Left lung (tissue), 10 donors: Measurements from ENCODE around the gene EPHA8. TPM values are rescaled to one million over a fixed set of nuclear protein-coding genes. Genes with fewer than 3 reads are reported as not detected.

Experiments used
- ATAC-seq: fragments of 200-7000 bp; cut with Tn5 transposase; one replicate; pipeline ENCODE4 v1.9.1; 2020; ENCODE audit warnings: moderate library complexity
- DNase-seq, 4 donors: peaks; one replicate each; pipeline ENCODE4 v3.0.0-alpha.2; 2013 to 2020
- H3K27ac ChIP-seq, 2 donors: fragments of 200-600 bp; sonication (generic) in 1 of 2; one replicate each; pipeline versions ENCODE4 v1.5.0 to v1.8.0; 2020 to 2021
- H3K27me3 ChIP-seq, 2 donors: fragments of 200-600 bp; sonication (generic) in 1 of 2; one replicate each; pipeline versions ENCODE4 v1.5.0 to v1.8.0; 2020 to 2021
- H3K36me3 ChIP-seq, 2 donors: fragments of 200-600 bp; sonication (generic) in 1 of 2; one replicate each; pipeline versions ENCODE4 v1.5.0 to v1.8.0; 2020 to 2021
- H3K4me1 ChIP-seq, 2 donors: fragments of 200-600 bp; one replicate each; pipeline ENCODE4 v1.8.0; 2021
- H3K4me3 ChIP-seq, 2 donors: fragments of 200-600 bp; sonication (generic) in 1 of 2; one replicate each; pipeline versions ENCODE4 v1.5.0 to v1.8.0; 2020 to 2021; ENCODE audit warnings: mild to moderate bottlenecking in 1 of 2
- H3K9me3 ChIP-seq, 2 donors: fragments of 200-600 bp; sonication (generic) in 1 of 2; one replicate each; pipeline versions ENCODE4 v1.5.0 to v1.8.0; 2020 to 2021
- intact Hi-C, 2 donors: fragments of 100-400 bp; cut with DNase I; formaldehyde crosslinking; loops; one replicate each; pipeline versions ENCODE4 v1.11.2 to v1.14.2; 2022
- polyA plus RNA-seq, 6 donors: library from polyadenylated mRNA; unstranded; fragments of 120-200 nt; gene quantifications; one replicate each; pipeline ENCODE4 v1.2.1, GENCODE V29; 2013; ENCODE audit not compliant: insufficient read length in 6 of 6
- total RNA-seq, 2 donors: library from RNA; stranded (reverse); fragmentation: NEBNext Ultra II Directional; extraction: Animal tissue kit (Norgen Biotek cat#: 25700); gene quantifications; one replicate each; pipeline ENCODE4 v1.2.1, GENCODE V29; 2021
- TF ChIP-seq, protein P1 (sequence below), 2 donors: fragments of 200-600 bp; sonication (generic) in 1 of 2; IDR thresholded peaks; one replicate each; pipeline versions ENCODE4 v1.5.0 to v1.8.0; 2021; ENCODE audit warnings: antibody characterized with exemption in 2 of 2
- donor health status: DM: no; HTN: yes; CAD: no.
- donor health status: DM: no; HTN: no; CAD: no.

Gene EPHA8
- total and polyA plus RNA-seq, 8 donors, result 0.07 to 0.21 (median 0.18) TPM; not detected in 5

DNA sequence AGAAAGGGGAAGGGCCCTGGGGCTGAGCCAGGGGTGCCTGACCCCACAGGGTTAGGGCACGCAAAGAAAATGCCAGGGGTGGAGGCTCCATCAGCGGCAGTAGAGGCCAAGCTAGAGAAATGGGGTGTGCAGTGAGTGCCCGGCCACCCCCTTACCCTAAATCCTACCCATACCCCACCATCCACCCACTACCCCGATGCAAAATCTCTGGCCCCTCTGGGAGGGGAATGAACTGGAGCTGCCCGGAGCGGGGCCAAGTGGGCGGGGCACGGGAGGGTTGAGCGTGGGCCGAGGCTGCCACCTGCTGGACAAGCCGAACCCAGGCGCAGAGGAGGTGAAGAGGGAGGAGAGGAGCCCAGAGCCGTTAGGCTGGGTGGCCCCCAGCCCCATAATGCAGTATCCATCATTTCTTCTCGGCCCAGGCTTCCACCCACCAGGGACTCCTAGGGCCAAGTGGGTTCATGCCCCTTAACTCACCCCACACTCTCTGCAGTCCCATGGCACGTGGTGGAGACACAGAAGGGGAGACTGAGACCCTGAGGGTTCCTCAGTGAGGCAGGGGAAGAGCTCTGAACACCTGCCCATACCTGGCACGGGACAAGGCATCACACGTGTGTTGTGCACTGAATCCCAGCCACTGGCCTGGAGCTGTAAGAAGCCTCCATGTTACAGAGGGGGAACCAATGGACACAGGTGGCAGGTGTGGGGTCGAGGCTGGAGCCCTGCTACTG, 78.8 kb downstream of the EPHA8 start:
- peaks cover 4 to 10% of the 10 kb centered on the region in 2 donors for H3K4me1 ChIP-seq
- H3K27me3 ChIP-seq, result peaks cover 0 to 52% of the 10 kb centered on the region in 2 donors
- no peaks in the 10 kb centered on the region for H3K9me3 ChIP-seq
- ATAC-seq, result peak; percentile 90
- TF ChIP-seq, protein P1, sequence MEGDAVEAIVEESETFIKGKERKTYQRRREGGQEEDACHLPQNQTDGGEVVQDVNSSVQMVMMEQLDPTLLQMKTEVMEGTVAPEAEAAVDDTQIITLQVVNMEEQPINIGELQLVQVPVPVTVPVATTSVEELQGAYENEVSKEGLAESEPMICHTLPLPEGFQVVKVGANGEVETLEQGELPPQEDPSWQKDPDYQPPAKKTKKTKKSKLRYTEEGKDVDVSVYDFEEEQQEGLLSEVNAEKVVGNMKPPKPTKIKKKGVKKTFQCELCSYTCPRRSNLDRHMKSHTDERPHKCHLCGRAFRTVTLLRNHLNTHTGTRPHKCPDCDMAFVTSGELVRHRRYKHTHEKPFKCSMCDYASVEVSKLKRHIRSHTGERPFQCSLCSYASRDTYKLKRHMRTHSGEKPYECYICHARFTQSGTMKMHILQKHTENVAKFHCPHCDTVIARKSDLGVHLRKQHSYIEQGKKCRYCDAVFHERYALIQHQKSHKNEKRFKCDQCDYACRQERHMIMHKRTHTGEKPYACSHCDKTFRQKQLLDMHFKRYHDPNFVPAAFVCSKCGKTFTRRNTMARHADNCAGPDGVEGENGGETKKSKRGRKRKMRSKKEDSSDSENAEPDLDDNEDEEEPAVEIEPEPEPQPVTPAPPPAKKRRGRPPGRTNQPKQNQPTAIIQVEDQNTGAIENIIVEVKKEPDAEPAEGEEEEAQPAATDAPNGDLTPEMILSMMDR (IDR thresholded peaks at IDR 0.05), result peak; percentile 84 to 90
- DNase-seq, result peak; percentile 58 to 93 (median 79)
- H3K36me3 ChIP-seq, result no peaks in the 10 kb centered on the region
- H3K27ac ChIP-seq, result no peak overlapping the region
- H3K4me3 ChIP-seq, result no peak overlapping the region
- intact Hi-C loops, result loop anchor here in 1 of 2 donors (2.0 kb wide), 1 partner anchor 223 kb away; no protein-coding TSS in a partner anchor

DNA sequence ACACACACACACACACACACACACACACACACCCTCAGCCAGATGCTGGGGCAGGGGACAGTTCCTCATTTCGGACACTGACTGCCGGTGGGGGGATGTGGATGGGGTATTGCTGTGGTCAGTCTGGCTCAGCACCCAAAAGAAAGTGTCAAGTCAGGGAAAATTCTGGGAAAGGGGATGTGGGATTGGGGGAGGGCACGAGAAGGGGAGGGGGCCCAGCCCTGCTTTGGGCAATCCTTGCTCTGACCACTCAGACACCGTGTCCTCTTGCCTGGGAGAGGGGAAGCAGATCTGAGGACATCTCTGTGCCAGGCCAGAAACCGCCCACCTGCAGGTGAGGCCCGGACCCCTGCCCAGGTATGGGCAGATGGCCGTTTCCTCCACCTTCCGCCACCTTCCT, 80.1 kb downstream of the EPHA8 start, which contains the start of gene C1QC:
TSS of gene C1QC (plus strand) at position 253 of the 400 bp plus-strand sequence. CDS start 391 bp downstream, outside the sequence.
- intact Hi-C loops, result loop anchor here in 1 of 2 donors (2.0 kb wide), 1 partner anchor 225 kb away; no protein-coding TSS in a partner anchor
- peak in 1 of 4 donors; percentile 67 for DNase-seq

GRCh38 chr1:22643928-22644327, 80.6 kb downstream of the EPHA8 start:
- DNase-seq (peak in 1 of 4 donors; percentile 73), ATAC-seq (no peak)
- Histone ChIP-seq H3K9me3 (no peaks in the 10 kb centered on the region), H3K4me3 (peak overlapping the region; percentile 13 to 38), H3K27me3 (peaks cover 0 to 38% of the 10 kb centered on the region in 2 donors), H3K36me3 (no peaks in the 10 kb centered on the region), H3K4me1 (peaks cover 4 to 10% of the 10 kb centered on the region in 2 donors), H3K27ac (no peak overlapping the region)
- intact Hi-C loops, result loop anchor here in 1 of 2 donors (2.0 kb wide), 1 partner anchor 225 kb away; no protein-coding TSS in a partner anchor
- TF ChIP-seq, protein P1 (IDR thresholded peaks at IDR 0.05), result no peak

More for the DNA sequence above, 80.1 kb downstream of the EPHA8 start, which contains the start of gene C1QC:
- H3K27me3 ChIP-seq, result peaks cover 0 to 43% of the 10 kb centered on the region in 2 donors
- TF ChIP-seq, protein P1 (IDR thresholded peaks at IDR 0.05), result no peak
- H3K36me3 ChIP-seq, result no peaks in the 10 kb centered on the region
- no peak within 1 kb of the TSS for H3K27ac ChIP-seq
- peak; percentile 36 for ATAC-seq
- H3K4me3 ChIP-seq, result peak within 1 kb of the TSS; percentile 13 to 38
- H3K4me1 ChIP-seq, result peaks cover 4 to 10% of the 10 kb centered on the region in 2 donors
- no peaks in the 10 kb centered on the region for H3K9me3 ChIP-seq

GRCh38 chr1:22645931-22646330, 82.6 kb downstream of the EPHA8 start:
- Histone ChIP-seq H3K36me3 (no peaks in the 10 kb centered on the region), H3K27me3 (peaks cover 0 to 19% of the 10 kb centered on the region in 2 donors), H3K27ac (peak overlapping the region in 1 of 2 donors; percentile 18), H3K4me3 (peak overlapping the region in 1 of 2 donors; percentile 38), H3K9me3 (no peaks in the 10 kb centered on the region), H3K4me1 (peaks cover 4 to 10% of the 10 kb centered on the region in 2 donors)
- intact Hi-C loops, result no loop called here
- TF ChIP-seq, protein P1 (IDR thresholded peaks at IDR 0.05), result no peak
- ATAC-seq (peak; percentile 28), DNase-seq (peak in 1 of 4 donors; percentile 57)

- TF ChIP-seq, protein P1 (IDR thresholded peaks at IDR 0.05), result no peak
- intact Hi-C loops, result no loop called here
- DNase-seq (no peak), ATAC-seq (no peak)
- Histone ChIP-seq H3K36me3 (no peaks in the 10 kb centered on the region), H3K4me3 (peak overlapping the region in 1 of 2 donors; percentile 38), H3K9me3 (no peaks in the 10 kb centered on the region), H3K27me3 (peaks cover 0 to 18% of the 10 kb centered on the region in 2 donors), H3K4me1 (peaks cover 4 to 10% of the 10 kb centered on the region in 2 donors), H3K27ac (peak overlapping the region in 1 of 2 donors; percentile 18)
Observed at GRCh38 chr1:22646384-22646783, 83.1 kb downstream of the EPHA8 start.
